H9 (cell line): ENCODE results near the gene RPUSD3. TPM values are rescaled to one million over a fixed set of nuclear protein-coding genes. Genes with fewer than 3 reads are reported as not detected.

Experiments
- DNase-seq: peaks from one replicate; pipeline ENCODE4 v3.0.0-alpha.2; 2017
- H2AFZ ChIP-seq: one replicate; pipeline ENCODE4 v1.6.1; 2013; ENCODE audit warnings: mild to moderate bottlenecking, low read length, control low read depth, moderate library complexity
- H2AK5ac ChIP-seq: 2 replicates; pipeline ENCODE4 v1.6.1; 2013; ENCODE audit warnings: low read length, control low read depth, mixed read lengths; ENCODE audit not compliant: insufficient read length
- H2BK120ac ChIP-seq: one replicate; pipeline ENCODE4 v1.6.1; 2013; ENCODE audit warnings: low read depth, mild to moderate bottlenecking, low read length, control low read depth, inconsistent platforms; ENCODE audit not compliant: poor library complexity, severe bottlenecking
- H2BK12ac ChIP-seq: 2 replicates; pipeline ENCODE4 v1.6.1; 2013; ENCODE audit warnings: low read length, control low read depth, mixed read lengths, low read depth; ENCODE audit not compliant: insufficient read length
- H2BK15ac ChIP-seq: 2 replicates; pipeline ENCODE4 v1.6.1; 2013; ENCODE audit warnings: low read depth, low read length, control low read depth
- H2BK20ac ChIP-seq: one replicate; pipeline ENCODE4 v1.6.1; 2013; ENCODE audit warnings: low read depth, mild to moderate bottlenecking, low read length, control low read depth, inconsistent platforms; ENCODE audit not compliant: poor library complexity, severe bottlenecking
- H2BK5ac ChIP-seq: 2 replicates; pipeline ENCODE4 v1.6.1; 2013; ENCODE audit warnings: low read length, control low read depth, mixed read lengths; ENCODE audit not compliant: insufficient read length
- H3K14ac ChIP-seq: 2 replicates; pipeline ENCODE4 v1.6.1; 2013; ENCODE audit warnings: low read length, control low read depth; ENCODE audit not compliant: insufficient read depth
- H3K18ac ChIP-seq: 2 replicates; pipeline ENCODE4 v1.6.1; 2013; ENCODE audit warnings: low read depth, mild to moderate bottlenecking, mixed read lengths, low read length, control low read depth; ENCODE audit not compliant: insufficient read length
- H3K23ac ChIP-seq: 2 replicates; pipeline ENCODE4 v1.6.1; 2013; ENCODE audit warnings: low read length, control low read depth, mixed read lengths, low read depth; ENCODE audit not compliant: insufficient read length
- H3K23me2 ChIP-seq: 2 replicates; pipeline ENCODE4 v1.6.1; 2013; ENCODE audit warnings: low read depth, mild to moderate bottlenecking, mixed read lengths, low read length, control low read depth; ENCODE audit not compliant: insufficient read length, poor library complexity, severe bottlenecking
- H3K27ac ChIP-seq: 2 replicates; pipeline ENCODE4 v1.5.1; 2013; ENCODE audit warnings: low read length, control low read depth, mixed read lengths, low read depth; ENCODE audit not compliant: insufficient read length
- H3K27me3 ChIP-seq: 2 replicates; pipeline ENCODE4 v1.6.1; 2013; ENCODE audit warnings: low read length, control low read depth, inconsistent platforms; ENCODE audit not compliant: insufficient read depth
- H3K4ac ChIP-seq: 2 replicates; pipeline ENCODE4 v1.6.1; 2013; ENCODE audit warnings: low read depth, mild to moderate bottlenecking, control low read depth, inconsistent platforms, low read length, moderate library complexity
- H3K4me1 ChIP-seq: 2 replicates; pipeline ENCODE4 v1.6.1; 2013; ENCODE audit warnings: low read length, control low read depth, inconsistent platforms; ENCODE audit not compliant: insufficient read depth
- H3K4me2 ChIP-seq: 2 replicates; pipeline ENCODE4 v1.6.1; 2013; ENCODE audit warnings: low read length, control low read depth, mixed read lengths; ENCODE audit not compliant: insufficient read length, insufficient read depth
- H3K56ac ChIP-seq: 2 replicates; pipeline ENCODE4 v1.6.1; 2013; ENCODE audit warnings: low read depth, mild to moderate bottlenecking, mixed read lengths, low read length, control low read depth; ENCODE audit not compliant: insufficient read length
- H3K79me1 ChIP-seq: 2 replicates; pipeline ENCODE4 v1.6.1; 2013; ENCODE audit warnings: low read depth, mild to moderate bottlenecking, moderate library complexity, low read length, control low read depth, inconsistent platforms; ENCODE audit not compliant: insufficient read depth, poor library complexity, severe bottlenecking
- H3K79me2 ChIP-seq: 2 replicates; pipeline ENCODE4 v1.6.1; 2013; ENCODE audit warnings: low read length, control low read depth, inconsistent platforms; ENCODE audit not compliant: insufficient read depth
- H3K9ac ChIP-seq: 2 replicates; pipeline ENCODE4 v1.6.1; 2013; ENCODE audit warnings: low read length, control low read depth, mixed read lengths; ENCODE audit not compliant: insufficient read length; ENCODE audit errors: extremely low read depth
- H3K9me3 ChIP-seq: one replicate; pipeline ENCODE4 v1.6.1; 2013; ENCODE audit warnings: low read depth, low read length, inconsistent platforms; ENCODE audit not compliant: control insufficient read depth
- H3T11ph ChIP-seq: one replicate; pipeline ENCODE4 v1.6.1; 2013; ENCODE audit warnings: mild to moderate bottlenecking, low read length, control low read depth, inconsistent platforms
- H4K20me1 ChIP-seq: one replicate; pipeline ENCODE4 v1.6.1; 2013; ENCODE audit not compliant: control insufficient read depth, insufficient read length, insufficient read depth
- H4K5ac ChIP-seq: 2 replicates; pipeline ENCODE4 v1.6.1; 2013; ENCODE audit warnings: low read depth, mild to moderate bottlenecking, mixed read lengths, low read length, control low read depth; ENCODE audit not compliant: insufficient read length
- H4K8ac ChIP-seq: replicated peaks from 2 replicates; pipeline ENCODE4 v1.6.1; 2013; ENCODE audit warnings: low read length, control low read depth, mixed read lengths, low read depth; ENCODE audit not compliant: insufficient read length
- H4K91ac ChIP-seq: 2 replicates; pipeline ENCODE4 v1.6.1; 2013; ENCODE audit warnings: low read depth, mild to moderate bottlenecking, moderate library complexity, mixed read lengths, low read length, control low read depth; ENCODE audit not compliant: insufficient read length
- H3K27ac Mint-ChIP-seq, 3 experiments: 2 replicates in 2 of 3; 3 replicates in 1 of 3; pipeline ENCODE4 v1.8.0; 2020 to 2021; ENCODE audit warnings: mixed read lengths in 3 of 3, mild to moderate bottlenecking in 1 of 3, moderate library complexity in 1 of 3
- H3K27me3 Mint-ChIP-seq: 2 replicates; pipeline ENCODE4 v1.8.0; 2021; ENCODE audit warnings: low read depth, mild to moderate bottlenecking, moderate library complexity, mixed read lengths
- H3K36me3 Mint-ChIP-seq, 3 experiments: 2 replicates in 2 of 3; 3 replicates in 1 of 3; pipeline ENCODE4 v1.8.0; 2020 to 2021; ENCODE audit warnings: low read depth in 3 of 3, mixed read lengths in 3 of 3; ENCODE audit not compliant: insufficient read depth in 1 of 3
- H3K4me1 Mint-ChIP-seq, 2 experiments: 2 replicates each; pipeline ENCODE4 v1.8.0; 2020; ENCODE audit warnings: mixed read lengths in 2 of 2
- H3K4me3 Mint-ChIP-seq, 2 experiments: 2 replicates in 1 of 2; 3 replicates in 1 of 2; pipeline ENCODE4 v1.8.0; 2020 to 2021; ENCODE audit warnings: mild to moderate bottlenecking in 2 of 2, mixed read lengths in 2 of 2, moderate library complexity in 1 of 2
- H3K9me3 Mint-ChIP-seq, 2 experiments: 2 replicates in 1 of 2; 3 replicates in 1 of 2; pipeline ENCODE4 v1.8.0; 2020; ENCODE audit warnings: mild to moderate bottlenecking in 2 of 2, mixed read lengths in 2 of 2, moderate library complexity in 1 of 2
- WGBS: extraction: QIAGEN DNeasy Blood & Tissue Kit; methylation state at CpG from one replicate; pipeline ENCODE4 v1.1.7; 2013; ENCODE audit warnings: missing lambda C conversion rate, low lambda C conversion rate, mixed read lengths; ENCODE audit not compliant: insufficient read length; ENCODE audit errors: extremely low coverage; 5-methylcytosine and 5-hydroxymethylcytosine counted together
- total RNA-seq: library from RNA; stranded (reverse); gene quantifications from 2 replicates; pipeline ENCODE4 v1.2.1, GENCODE V29; 2021
- TF ChIP-seq, protein P1 (sequence below): fragments of 200-600 bp; sonication (generic); conservative IDR thresholded peaks from 3 replicates; pipeline ENCODE4 v1.8.0; 2021; ENCODE audit warnings: antibody characterized with exemption, mild to moderate bottlenecking

Gene RPUSD3
- total RNA-seq, 1 experiment from 2014 or later, result 59.5 TPM

GRCh38 chr3:9818666-9819335 is 25.0 kb downstream of the RPUSD3 start:
- Mint-ChIP-seq H3K27ac (no peak overlapping the region), H3K4me1 (peaks cover 7 to 10% of the 10 kb centered on the region in 2 experiments), H3K36me3 (no peaks in the 10 kb centered on the region; a peak in 1 of 7 replicates), H3K27me3 (peaks cover 4% of the 10 kb centered on the region), H3K4me3 (no peak overlapping the region; a peak in 1 of 5 replicates), H3K9me3 (no peaks in the 10 kb centered on the region)
- Histone ChIP-seq H3K4me2 (no peak overlapping the region), H3K23ac (no peak overlapping the region), H2BK12ac (no peak overlapping the region), H3K4me1 (no peaks in the 10 kb centered on the region), H3K79me1 (no peaks in the 10 kb centered on the region), H2BK15ac (no peak overlapping the region), H4K91ac (no peak overlapping the region), H4K8ac (no peak overlapping the region), H2AFZ (no peak overlapping the region), H2BK20ac (no peak overlapping the region), H2BK5ac (no peak overlapping the region), H3T11ph (no peak overlapping the region), H3K23me2 (no peaks in the 10 kb centered on the region), H3K56ac (no peak overlapping the region), H4K5ac (no peak overlapping the region), H3K14ac (no peak overlapping the region), H3K79me2 (no peaks in the 10 kb centered on the region), H3K27ac (no peak overlapping the region), H3K9ac (no peak overlapping the region), H2AK5ac (no peak overlapping the region), H2BK120ac (no peak overlapping the region), H3K9me3 (no peaks in the 10 kb centered on the region), H3K18ac (no peak overlapping the region), H3K27me3 (no peaks in the 10 kb centered on the region), H4K20me1 (no peaks in the 10 kb centered on the region), H3K4ac (no peak overlapping the region)
- WGBS, result no CpG with 5 or more reads among the region's 7 CpGs
- TF ChIP-seq, protein P1, sequence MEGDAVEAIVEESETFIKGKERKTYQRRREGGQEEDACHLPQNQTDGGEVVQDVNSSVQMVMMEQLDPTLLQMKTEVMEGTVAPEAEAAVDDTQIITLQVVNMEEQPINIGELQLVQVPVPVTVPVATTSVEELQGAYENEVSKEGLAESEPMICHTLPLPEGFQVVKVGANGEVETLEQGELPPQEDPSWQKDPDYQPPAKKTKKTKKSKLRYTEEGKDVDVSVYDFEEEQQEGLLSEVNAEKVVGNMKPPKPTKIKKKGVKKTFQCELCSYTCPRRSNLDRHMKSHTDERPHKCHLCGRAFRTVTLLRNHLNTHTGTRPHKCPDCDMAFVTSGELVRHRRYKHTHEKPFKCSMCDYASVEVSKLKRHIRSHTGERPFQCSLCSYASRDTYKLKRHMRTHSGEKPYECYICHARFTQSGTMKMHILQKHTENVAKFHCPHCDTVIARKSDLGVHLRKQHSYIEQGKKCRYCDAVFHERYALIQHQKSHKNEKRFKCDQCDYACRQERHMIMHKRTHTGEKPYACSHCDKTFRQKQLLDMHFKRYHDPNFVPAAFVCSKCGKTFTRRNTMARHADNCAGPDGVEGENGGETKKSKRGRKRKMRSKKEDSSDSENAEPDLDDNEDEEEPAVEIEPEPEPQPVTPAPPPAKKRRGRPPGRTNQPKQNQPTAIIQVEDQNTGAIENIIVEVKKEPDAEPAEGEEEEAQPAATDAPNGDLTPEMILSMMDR, result no peak
- DNase-seq, result no peak
